GM19463 (cell line): ENCODE measurements around the gene SH3RF3.
"Not testable (repeated sequence)": the region's sequence is repeated elsewhere in the genome, so short reads cannot be mapped to it uniquely, and the experiment has no call there.

Experiments used
- ATAC-seq: cut with Tn5 transposase; IDR thresholded peaks from one replicate; pipeline ENCODE4 v1.9.1; 2021; ENCODE audit warnings: mild to moderate bottlenecking, moderate library complexity; ENCODE audit not compliant: unreplicated experiment

Gene SH3RF3

DNA sequence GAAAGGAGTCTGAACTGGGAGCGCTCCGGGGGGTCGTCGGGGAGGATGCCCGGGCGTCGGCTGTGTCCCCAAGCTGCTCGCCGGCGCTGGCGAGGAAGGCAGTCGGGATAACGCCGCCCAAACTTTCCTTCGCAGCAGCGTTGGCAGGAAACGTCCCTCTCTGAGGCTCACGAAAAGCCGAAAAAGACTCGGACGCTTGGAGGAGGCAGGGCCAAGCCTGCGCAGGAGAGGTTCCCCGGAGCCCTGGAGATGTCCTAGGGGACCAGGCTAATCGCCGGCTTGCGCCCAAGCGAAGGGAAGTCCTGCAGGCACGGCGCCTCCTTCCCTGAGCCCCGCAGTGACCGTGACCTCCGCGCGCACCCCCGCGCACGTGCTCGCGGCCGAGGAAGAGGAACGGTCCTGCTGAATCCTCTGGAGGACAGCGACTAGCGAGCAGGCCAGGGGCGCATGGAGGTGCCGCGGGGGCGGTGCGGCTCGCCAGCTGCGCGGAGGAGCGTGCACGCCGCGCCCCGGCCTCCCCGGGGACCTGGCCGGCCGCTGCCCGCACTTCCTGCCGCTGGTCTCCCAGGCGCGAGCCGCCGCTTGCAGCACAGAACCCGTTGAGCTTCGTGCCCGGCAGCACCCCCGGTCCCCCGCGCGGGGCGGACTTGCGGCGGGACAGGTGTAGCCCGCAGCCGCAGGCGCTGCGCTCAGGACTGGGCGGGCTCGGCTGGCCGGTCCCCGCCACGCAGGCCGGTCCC lies at the start of gene SH3RF3:
SH3RF3 (plus strand) TSS at position 590 of the 740 bp plus-strand sequence.
- peak; percentile 25 for ATAC-seq

DNA sequence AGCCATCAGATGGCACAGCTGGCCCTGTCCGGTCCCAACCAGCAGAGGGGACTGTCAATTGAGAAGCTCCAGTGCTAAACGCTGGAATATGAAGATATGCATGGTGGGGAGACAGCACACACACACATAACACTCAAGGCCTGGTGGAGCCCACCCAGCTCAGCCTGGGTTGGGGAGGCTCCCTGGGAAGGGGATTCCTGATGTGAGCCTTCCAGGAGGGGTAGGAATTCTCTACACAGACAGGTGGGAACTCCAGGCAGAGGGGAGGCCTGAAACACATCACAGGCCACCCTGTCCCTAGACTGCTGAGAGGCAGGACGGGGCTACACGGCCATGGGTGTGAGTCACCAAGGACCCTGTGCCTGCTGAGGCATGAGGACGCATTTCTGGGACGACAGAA lies 49.4 kb upstream of the SH3RF3 start:
- ATAC-seq, result no peak

DNA sequence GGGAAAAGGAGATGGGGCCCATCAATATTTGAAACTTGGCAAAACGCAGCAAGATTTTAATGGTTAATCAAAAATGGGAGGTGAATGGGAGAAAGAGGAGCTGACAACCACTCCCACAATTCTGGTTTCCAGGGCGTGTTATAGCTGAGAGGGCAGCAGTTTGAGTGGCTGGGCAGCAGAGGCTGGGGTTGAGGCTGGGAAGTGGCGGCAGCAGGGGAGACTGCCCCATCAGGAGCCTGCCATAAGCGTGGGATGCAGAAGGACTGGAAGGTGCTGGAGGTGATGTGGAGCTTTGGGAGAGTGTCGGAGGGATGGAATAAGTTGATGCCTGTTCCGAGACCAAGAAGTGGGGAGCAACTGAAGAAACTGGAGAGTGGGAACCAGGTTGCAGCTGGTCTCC lies 48.9 kb upstream of the SH3RF3 start:
- no peak for ATAC-seq

DNA sequence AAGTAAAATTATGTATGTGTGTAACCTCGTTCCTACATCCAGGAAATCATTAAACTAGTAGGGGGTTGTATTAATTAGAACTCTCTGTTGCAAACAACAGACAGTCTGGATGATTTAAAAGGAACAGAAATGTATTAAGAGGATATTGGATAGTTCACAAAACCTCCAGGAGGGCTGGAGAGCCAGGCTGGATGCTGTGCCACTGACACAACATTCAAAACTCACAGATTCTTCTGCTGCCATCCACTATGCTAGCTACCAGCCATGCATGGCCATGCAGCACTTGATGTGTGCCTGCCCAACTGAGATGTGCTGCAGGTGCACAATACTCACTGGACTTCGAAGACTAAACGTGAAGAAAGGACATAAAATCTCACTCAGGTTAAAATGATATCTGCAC lies 48.2 kb upstream of the SH3RF3 start:
- ATAC-seq, result no peak

DNA sequence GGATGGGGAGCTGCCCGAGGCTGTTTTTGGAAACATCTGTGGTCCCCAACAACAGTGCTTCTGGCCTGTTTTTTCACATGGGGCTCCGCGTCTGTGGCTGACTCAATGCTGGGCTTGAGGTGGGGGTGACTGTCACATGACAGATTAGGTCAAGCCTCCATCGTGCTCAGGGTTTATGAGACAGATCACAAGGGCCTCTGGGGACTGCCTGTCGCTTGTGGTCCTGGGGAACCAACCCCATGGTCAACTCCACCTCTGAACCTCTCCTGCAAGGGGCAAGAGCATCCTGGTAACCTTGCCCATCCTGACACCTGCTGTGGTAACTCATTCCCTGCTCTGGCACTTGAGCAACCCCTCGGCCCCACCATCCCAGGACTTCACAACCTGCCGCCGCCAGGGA lies 47.6 kb upstream of the SH3RF3 start:
- no peak for ATAC-seq

DNA sequence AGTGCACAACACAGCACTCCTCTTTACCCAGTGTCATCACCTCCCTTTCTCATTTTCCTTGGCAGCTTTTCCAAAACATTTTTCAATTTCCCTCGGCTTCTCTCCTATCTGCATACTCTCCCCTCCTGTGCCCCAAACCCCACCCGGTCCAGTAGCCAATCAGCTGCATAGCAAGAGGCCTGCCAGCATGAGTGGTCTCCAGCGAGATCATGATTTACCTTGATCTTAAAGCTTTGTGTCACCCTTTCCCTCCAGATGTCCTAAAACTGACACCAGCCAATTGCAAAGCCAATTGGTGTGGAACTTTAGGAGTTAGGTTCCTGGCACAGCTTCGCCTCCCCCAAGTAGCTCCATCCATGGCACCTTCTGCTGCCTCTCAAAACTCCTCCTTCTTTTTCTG lies 45.2 kb upstream of the SH3RF3 start:
- ATAC-seq, result no peak

DNA sequence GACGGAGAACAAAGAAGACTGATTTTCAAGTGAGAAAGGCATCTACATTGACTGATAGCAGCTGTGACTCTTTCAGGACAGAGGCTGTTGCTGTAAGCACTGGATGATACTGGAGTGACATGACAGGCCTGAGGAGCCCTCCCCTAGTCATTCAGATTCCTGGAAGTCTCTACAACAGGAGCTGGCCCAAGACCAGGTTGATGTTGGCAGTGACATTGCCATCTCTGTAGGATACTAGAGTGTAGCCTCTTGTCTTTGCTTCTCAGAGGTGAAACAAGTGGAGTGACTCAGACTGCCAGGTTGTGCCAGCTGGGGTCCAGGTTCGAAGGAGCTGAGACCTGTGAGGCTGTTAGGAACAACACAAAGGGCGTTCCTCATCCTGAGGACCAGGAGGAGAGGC lies 44.7 kb upstream of the SH3RF3 start:
- no peak for ATAC-seq

DNA sequence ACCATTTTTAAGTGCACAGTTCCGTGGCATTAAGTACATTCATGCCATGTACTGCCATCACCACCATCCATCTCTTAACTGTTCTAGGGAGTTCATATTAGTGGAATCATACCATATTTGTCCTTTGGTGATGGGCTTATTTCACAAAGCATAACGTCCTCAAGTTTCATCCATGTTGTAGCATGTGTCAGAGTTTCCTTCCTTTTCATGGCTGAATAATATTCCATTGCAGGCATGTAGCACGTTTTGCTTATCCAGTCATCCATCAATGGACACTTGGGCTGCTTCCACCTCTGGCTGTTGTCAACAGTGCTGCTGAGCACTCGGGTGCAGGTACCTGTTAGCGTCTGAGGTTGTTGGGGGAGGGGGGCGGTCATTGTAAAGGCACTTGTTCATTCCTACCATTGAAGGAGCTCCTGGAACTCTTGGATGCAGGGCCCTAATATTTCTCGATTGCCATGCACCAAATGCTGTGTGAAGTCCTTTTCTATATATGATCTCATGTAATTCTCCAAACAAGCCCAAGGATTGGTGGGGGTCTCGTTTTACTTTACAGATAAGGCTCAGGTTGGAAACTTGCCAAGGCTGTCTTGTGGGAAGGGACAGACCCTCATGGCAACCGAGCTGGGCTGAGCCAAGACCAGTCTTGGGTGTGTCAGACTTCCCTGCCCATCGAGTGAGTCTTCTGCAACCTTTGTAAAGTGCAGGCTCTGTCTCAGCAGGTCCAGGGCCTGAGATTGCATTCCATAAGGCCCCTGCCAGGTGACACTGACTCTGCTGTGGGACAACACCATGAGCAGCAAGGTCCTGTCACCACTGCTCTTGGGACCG lies 42.9 kb upstream of the SH3RF3 start:
- no peak for ATAC-seq

DNA sequence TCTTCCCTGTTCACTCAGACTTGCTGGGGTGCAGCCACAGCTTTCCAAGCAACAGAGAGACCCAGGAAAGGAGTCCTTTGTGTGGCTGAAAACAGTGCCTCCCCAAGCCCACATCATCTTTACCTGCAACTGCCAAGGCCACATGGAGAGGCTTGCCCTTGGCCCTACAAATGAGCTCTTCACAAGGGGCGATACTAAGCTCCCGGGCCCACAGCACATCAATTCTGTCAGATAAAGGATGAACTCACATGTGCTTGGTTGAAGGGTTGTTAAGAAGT lies 42.3 kb upstream of the SH3RF3 start:
- no peak for ATAC-seq

DNA sequence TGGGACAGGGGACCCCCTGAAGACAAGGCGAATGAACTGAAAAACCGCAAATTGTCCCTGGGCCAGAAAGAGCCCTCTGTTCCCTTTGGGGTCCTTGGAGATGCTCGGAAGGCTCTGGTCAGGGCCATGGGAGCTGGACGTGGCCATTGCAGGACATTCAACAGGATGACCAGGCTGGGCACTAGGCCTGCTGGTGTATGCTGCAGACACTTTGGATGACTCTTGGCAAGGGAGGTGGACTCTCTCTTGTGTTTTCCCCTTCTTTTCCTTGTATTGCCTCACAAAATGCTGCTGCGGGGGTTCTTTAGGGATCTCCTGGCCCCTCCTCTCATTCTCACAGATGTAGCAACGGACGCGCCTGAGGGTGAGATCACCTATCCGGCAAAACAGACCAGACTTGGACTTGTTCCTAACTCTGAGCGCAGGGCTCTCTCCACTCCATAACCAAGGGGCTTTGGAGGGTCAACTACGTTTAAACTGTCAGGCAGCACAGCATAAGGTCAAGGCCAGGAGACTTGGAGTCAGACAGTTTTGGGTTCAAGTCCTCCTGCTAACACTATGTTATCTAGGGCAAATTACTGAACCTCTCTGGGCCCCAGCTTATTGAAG lies 41.8 kb upstream of the SH3RF3 start:
- no peak for ATAC-seq

DNA sequence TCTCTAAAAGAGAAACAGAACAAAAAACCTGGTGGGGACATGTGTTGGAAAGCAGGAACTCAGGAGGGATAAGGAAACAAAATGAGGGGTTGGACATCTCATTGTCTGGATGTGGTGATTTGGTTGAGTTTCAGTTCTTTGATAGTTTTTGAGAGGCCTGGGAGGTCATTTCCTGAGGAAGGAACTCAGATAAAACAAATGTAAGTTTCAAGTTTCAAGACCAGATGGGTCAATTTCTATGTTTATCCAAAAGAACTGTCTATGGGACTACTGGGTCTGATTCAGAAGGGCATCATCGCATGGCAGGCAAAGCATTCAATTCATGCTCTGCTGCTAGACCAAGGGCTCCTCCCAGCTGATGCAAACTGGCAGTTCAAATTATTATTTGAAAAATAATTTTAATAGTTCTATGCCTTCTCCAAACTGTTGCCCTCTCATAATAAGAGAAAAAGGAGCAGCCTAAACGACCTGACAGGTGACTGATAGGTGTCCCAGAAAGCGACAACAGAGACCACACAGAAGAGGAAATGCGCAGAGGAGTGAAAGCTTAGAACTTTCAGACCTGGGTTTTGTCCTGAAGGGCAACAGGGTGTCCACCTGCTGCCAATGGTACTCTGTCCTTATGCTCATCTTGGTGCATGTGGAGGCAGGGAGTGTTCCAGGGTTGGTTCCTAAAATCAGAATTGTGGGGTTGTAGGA lies 39.3 kb upstream of the SH3RF3 start:
- ATAC-seq, result no peak

DNA sequence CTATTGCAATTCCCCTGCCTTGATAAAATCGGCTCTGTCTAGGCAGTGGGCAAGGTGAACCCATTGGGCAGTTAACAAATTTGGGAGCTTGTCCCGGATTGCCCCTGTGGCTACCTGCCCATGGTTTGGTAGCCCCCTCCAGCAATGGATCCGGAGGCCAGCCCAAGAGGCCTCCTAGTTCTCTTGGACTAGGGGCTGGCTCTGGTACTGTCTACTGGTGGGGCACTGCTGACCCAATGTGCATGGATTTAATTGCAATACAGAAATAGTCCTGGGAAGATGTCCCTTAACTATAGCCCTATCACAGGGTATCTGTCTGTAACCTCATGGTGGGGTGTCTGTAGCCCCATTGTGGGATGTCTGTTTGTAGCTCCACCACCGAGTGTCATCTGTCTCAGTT lies 37.5 kb upstream of the SH3RF3 start:
- ATAC-seq, result no peak

DNA sequence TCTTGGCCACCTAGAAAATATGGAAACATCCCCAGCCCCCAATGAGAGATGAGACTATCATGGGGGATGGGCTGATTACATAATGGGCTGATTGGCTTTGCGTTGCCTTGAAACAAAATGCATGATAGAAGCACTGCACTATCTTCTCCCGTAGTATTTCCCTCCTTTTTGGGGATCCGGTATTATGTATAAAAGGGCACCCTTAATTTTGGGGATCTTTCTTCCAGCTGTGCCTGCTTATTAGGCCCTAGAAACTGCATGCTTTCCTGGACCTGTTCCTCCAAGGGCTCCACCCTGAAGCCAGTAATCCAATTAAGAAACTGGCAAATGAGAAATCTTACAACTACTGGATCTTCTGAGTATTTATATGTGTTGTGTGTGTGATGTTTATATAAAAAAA lies 34.9 kb upstream of the SH3RF3 start:
- ATAC-seq, result no peak

DNA sequence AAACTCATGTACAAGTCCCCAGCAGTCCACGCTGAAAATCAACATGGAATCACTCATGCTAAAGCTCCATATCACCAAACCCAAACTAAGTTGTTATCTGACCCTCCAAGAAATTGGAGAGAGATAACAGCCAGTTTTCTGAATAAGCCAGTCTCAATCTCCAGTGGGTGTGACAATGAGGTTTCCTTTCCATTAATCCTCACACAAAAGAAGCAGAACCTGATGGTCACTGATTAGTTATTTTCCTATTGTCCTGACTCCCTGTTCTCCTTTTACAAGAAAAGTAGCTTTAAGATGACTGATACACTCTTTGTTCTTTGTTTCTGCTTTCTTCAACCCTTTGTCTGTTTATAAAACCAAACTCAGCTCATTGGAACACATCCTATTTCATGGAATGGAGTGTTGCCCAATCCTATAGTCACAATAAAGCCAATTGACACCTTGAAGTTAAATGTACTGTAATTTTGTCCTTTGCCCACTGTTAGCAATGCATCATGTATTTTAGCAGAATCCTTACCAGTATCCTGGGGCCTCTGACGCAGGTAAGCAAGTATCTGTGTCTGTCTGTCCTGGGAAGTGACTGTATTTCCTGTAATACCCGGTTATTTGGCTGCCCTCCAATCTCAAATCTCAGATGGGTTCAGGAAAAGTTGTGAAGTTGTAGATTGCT lies 30.6 kb upstream of the SH3RF3 start:
- ATAC-seq, result no peak

DNA sequence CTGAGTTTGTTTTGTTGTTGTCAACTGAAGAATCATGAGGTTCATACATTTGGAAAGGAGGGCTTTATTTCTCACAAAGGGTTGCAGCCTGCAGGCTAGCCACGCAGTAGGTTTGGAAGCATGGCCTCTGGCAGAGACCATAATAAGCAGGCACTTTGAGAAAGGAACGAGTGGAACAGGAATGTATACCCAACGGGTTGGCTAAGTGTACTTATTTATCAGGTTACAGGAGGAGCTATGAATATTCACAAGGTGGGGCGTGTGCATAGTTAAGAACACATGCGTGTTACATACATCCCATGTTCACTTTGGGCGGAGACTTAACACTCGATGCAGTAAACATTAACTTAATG lies 30.1 kb upstream of the SH3RF3 start:
- ATAC-seq, result no peak

DNA sequence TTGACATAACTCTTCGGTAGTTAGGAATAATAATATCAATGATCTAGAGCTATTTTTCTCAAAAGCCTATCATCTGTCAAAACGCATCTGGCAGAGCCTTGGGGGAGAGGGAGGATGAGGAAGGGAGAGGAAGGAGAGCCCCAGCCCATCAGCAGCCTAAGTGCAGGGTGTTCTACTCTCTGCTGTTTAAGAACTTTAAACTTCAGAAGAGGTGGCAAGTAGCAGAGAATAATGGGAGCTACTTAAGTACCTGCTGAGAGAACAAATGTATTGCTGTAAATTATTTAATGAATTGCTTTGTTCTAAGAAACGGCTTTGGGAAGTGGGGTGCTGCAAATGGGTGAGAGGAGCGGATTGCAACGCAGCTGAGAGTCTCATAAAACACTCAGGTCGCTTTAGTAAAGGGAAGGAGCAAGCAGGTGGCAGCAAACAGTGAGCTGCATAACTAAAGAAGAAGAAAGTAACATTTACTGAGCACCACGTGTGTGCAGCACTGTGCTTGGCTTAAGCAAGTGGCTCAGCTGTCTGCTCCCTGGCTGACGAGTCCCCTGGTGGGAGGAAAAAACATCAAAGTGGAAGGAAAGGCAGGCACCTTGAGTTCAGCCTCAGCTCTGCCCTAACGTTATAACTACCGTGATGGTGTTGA lies 26.3 kb upstream of the SH3RF3 start:
- no peak for ATAC-seq

DNA sequence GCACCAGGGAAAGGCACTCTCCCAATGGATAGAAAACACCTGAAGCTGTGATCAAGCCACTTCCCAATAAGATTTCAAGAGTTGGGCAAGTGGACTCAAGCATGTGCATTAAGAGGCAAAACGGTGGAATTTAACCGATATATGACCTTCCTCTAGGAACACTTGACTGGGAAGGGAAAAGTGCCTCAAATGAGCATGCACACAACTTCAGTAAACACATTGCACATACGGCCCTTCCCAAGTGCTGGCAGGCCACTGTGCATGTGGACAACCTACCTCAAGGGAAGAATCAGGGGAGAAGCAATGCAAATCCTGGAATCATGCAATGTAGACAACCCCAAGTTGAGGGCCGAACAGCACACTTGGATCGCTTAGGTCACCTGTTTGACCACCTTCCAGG lies 23.9 kb upstream of the SH3RF3 start:
- no peak for ATAC-seq

DNA sequence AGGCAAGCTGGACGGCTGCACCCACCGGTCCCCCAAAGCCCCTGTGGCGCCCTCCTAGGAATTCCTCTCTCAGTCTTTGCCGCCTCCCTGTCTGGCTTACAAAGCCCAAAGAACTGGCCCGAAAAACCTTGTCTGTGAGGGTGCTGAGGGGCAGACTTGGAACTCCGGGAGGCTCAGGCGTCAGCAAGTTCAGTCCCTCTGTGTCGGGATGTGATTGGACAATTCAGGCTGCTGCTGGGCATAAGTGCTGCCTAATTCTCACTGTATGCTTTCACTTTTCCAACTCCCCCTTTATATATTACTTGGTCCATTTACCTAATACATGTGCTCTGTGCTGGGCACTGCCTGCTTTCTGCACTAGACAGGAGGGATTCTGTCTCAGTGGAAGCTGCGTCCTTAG lies 20.3 kb upstream of the SH3RF3 start:
- ATAC-seq, result no peak

DNA sequence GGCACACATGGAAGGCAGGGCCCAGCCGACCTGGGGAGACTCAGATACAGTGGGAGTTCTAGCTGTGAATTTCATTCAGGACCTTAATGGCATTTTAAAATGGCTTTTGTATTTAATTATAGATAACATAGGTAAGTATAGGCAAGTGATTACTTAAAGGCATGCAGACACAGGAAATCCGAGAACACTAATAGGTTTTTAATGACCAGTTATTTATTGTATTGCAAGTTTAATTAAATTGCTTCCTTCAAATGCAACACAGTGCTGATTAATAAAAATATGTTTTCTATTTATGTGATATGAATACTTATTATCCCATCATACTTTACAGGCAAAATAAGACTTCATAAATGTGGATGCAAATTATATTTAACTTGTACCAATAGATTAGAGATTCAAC lies 19.7 kb upstream of the SH3RF3 start:
- ATAC-seq, result no peak

DNA sequence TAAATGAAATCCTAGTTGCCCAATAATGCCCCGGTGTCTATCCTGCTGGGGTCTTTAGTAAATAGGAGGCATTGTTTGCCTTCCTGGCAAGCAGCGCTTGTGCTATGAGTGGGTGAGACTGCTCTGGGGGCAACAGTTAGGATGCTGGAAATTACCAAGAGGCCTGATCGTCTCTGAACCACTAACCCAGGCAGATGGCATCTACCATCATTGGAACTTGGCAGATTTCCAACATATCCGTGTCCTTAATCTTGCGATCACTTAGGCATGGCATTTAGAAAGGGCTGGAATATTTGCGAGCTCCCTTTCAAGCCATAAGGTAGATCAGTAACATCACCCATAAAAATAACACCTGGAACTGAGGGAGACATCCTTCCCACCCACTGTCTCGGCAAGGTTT lies 18.8 kb upstream of the SH3RF3 start:
- no peak for ATAC-seq

DNA sequence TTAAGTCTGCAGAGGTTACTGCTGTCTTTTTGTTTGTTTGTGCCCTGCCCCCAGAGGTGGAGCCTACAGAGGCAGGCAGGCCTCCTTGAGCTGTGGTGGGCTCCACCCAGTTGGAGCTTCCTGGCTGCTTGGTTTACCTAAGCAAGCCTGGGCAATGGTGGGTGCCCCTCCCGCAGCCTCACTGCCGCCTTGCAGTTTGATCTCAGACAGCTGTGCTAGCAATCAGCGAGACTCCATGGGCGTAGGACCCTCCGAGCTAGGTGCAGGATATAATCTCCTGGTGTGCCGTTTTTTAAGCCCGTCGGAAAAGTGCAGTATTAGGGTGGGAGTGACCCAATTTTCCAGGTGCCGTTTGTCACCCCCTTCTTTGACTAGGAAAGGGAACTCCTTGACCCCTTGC lies 11.8 kb upstream of the SH3RF3 start:
- not testable (repeated sequence) for ATAC-seq
